Measurements from ENCODE around the gene RNF8. TPM values are rescaled to one million over a fixed set of nuclear protein-coding genes. Genes with fewer than 3 reads are reported as not detected.
"Not testable (repeated sequence)": the region's sequence is repeated elsewhere in the genome, so short reads cannot be mapped to it uniquely, and the experiment has no call there.

Gene RNF8
- total RNA-seq, 8 experiments from 2014 or later = 19.0 to 53.9 (median 22.9) TPM

GRCh38 chr6:37314487-37315156, 39.2 kb upstream of the RNF8 start:
- in situ Hi-C loops (cut with MboI; ENCODE audit: low pct_unique_long_range_greater_than_20kb in 2 of 9, low sequenced_read_pairs in 9 of 9, unreplicated experiment in 9 of 9) = no loop called here
- peak in 4 of 8 experiments; percentile 46 to 69 (median 56) for ATAC-seq (replicated peaks in 6 of 8)
- Histone ChIP-seq H3K4me3 (no peak overlapping the region), H3K4me1 (replicated peaks in 1 of 2) (no peaks in the 10 kb centered on the region), H3K27ac (no peak overlapping the region)
- 47 to 93% (median 71%) methylated on average over 2 to 6 of the region's 6 CpGs; no CpG with 5 or more reads in 3 of the 10 experiments for WGBS, 10 experiments

DNA sequence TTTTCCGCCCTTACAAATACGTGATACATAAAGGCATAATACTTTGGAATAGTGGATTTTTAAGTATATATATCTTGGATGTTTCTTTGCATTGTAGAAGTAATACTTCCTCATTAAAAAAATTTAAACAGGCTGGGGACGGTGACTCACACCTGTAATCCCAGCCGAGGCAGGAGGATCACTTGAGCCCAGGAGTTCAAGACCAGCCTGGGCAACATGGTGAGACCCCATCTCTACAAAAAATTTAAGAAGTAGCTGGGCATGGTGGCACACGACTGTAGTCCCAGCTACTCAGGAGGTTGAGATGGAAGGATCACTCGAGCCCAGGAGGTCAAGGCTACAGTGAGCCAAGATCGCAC, 38.6 kb upstream of the RNF8 start:
- H3K4me1 ChIP-seq (replicated peaks in 1 of 2) = no peaks in the 10 kb centered on the region
- in situ Hi-C loops (cut with MboI; ENCODE audit: low pct_unique_long_range_greater_than_20kb in 2 of 9, low sequenced_read_pairs in 9 of 9, unreplicated experiment in 9 of 9) = no loop called here
- ATAC-seq (replicated peaks in 6 of 8) = no peak
- 75 to 100% (median 88%) methylated on average over 1 to 5 of the region's 7 CpGs; no CpG with 5 or more reads in 2 of the 10 experiments for WGBS, 10 experiments
- H3K4me3 ChIP-seq = no peak overlapping the region
- no peak overlapping the region for H3K27ac ChIP-seq

- H3K27ac ChIP-seq = no peak overlapping the region
- H3K4me1 ChIP-seq (replicated peaks in 1 of 2) = no peaks in the 10 kb centered on the region
- in situ Hi-C loops (cut with MboI; ENCODE audit: low pct_unique_long_range_greater_than_20kb in 2 of 9, low sequenced_read_pairs in 9 of 9, unreplicated experiment in 9 of 9) = no loop called here
- WGBS, 10 experiments = 86 to 100% (median 98%) methylated on average over 1 to 5 of the region's 7 CpGs; no CpG with 5 or more reads in 3 of the 10 experiments
- H3K4me3 ChIP-seq = no peak overlapping the region
- no peak for ATAC-seq (replicated peaks in 6 of 8)
These were observed 37.7 kb upstream of the RNF8 start for GRCh38 chr6:37316071-37316470.

DNA sequence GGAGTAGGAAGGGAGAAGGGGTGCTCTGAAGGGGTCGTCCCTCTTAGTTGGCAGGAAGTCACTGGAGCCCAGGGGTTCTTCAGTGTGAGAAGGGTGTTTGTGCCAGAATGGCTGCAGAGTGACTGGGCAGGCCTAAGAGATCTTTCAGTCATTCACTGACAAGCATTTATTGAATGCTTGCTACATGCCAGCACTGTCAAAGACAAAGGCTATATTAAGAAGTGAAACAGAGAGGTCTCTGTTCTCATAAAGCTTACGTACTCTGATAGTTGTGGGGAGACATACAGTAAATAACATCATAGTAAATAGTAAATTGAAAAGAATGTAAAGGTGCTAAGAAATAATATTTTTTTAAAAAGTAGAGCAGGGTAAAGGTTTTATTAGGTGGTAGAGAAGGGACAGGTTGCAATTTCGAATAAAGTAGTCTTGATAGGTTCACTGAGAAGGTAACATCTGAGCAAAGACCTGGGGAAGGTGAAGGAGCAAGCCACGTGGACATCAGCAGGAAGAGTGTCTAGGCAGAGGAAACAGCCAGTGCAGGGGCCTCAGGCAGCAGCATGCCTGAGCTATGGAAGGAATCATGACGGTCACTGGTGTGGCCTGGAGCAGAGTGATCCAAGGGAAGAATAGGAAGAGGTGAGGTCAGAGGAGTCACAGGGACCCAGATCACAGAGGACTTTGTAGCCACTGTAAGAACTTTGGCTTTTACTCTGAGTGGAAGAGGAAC, 36.3 kb upstream of the RNF8 start:
- H3K4me3 ChIP-seq = no peak overlapping the region
- H3K27ac ChIP-seq = no peak overlapping the region
- WGBS, 10 experiments = 85 to 100% (median 93%) methylated on average over 2 to 5 of the region's 5 CpGs
- in situ Hi-C loops (cut with MboI; ENCODE audit: low pct_unique_long_range_greater_than_20kb in 2 of 9, low sequenced_read_pairs in 9 of 9, unreplicated experiment in 9 of 9) = no loop called here
- no peaks in the 10 kb centered on the region for H3K4me1 ChIP-seq (replicated peaks in 1 of 2)
- ATAC-seq (replicated peaks in 6 of 8) = no peak

DNA sequence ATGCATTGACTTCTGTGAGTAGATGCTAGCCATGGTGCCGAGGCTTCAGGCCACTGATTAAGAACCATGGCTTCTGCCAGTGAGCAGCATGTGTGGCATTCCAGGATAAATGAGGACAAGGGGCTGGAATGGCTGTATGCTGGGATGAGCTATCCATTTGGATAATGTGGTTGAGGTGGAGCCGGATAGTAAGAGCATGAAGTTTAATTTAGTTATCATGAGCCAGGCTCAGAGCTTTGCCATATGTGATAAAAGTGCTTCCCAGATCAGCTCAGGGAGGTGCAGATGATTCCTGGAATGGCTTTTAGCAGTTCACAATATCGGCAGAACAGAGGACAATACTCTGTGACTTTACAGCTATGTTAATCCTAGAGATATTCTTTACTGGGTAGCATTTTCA, 34.6 kb upstream of the RNF8 start:
- in situ Hi-C loops (cut with MboI; ENCODE audit: low pct_unique_long_range_greater_than_20kb in 2 of 9, low sequenced_read_pairs in 9 of 9, unreplicated experiment in 9 of 9) = no loop called here
- Histone ChIP-seq H3K4me1 (replicated peaks in 1 of 2) (no peaks in the 10 kb centered on the region), H3K27ac (no peak overlapping the region), H3K4me3 (no peak overlapping the region)
- WGBS, 10 experiments = 0 to 100% (median 64%) methylated on average over 1 to 3 of the region's 3 CpGs; no CpG with 5 or more reads in 3 of the 10 experiments
- ATAC-seq (replicated peaks in 6 of 8) = no peak

GRCh38 chr6:37319856-37320480, 33.8 kb upstream of the RNF8 start:
- no peak overlapping the region for H3K4me3 ChIP-seq
- H3K4me1 ChIP-seq (replicated peaks in 1 of 2) = no peaks in the 10 kb centered on the region
- H3K27ac ChIP-seq = no peak overlapping the region
- no peak for ATAC-seq (replicated peaks in 6 of 8)
- 79 to 100% (median 92%) methylated on average over 1 to 4 of the region's 4 CpGs for WGBS, 10 experiments
- in situ Hi-C loops (cut with MboI; ENCODE audit: low pct_unique_long_range_greater_than_20kb in 2 of 9, low sequenced_read_pairs in 9 of 9, unreplicated experiment in 9 of 9) = no loop called here

DNA sequence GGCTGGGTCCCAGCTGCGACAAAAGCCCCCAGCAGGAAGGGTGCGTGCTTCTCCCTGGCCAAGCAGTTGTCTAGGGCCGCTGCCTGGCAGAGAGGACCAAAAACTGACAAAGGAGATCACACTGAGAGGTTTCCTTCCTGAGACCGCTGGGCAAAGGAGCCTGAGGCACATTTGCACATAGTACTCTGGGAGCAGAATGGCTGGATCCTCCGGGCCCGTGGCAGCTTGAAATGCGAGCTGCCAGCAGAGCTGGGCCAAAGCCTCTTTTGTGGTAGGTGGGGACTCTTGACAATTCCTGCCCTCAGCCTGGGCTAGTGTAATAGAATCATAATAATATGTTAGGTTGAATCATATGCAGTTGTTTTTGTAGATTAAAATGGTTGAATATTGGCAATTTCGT, 33.1 kb upstream of the RNF8 start:
- Histone ChIP-seq H3K4me1 (replicated peaks in 1 of 2) (no peaks in the 10 kb centered on the region), H3K27ac (no peak overlapping the region), H3K4me3 (no peak overlapping the region)
- in situ Hi-C loops (cut with MboI; ENCODE audit: low pct_unique_long_range_greater_than_20kb in 2 of 9, low sequenced_read_pairs in 9 of 9, unreplicated experiment in 9 of 9) = no loop called here
- ATAC-seq (replicated peaks in 6 of 8) = peak in 1 of 8 experiments; percentile 53
- WGBS, 10 experiments = 60 to 100% (median 71%) methylated on average over 1 to 6 of the region's 8 CpGs

- Histone ChIP-seq H3K4me1 (replicated peaks in 1 of 2) (no peaks in the 10 kb centered on the region), H3K4me3 (no peak overlapping the region), H3K27ac (no peak overlapping the region)
- in situ Hi-C loops (cut with MboI; ENCODE audit: low pct_unique_long_range_greater_than_20kb in 2 of 9, low sequenced_read_pairs in 9 of 9, unreplicated experiment in 9 of 9) = no loop called here
- ATAC-seq (replicated peaks in 6 of 8) = peak in 1 of 8 experiments; percentile 9
These were observed 32.7 kb upstream of the RNF8 start for GRCh38 chr6:37321101-37321500.

- peak in 3 of 8 experiments; percentile 6 to 77 (median 57) for ATAC-seq (replicated peaks in 6 of 8)
- H3K4me1 ChIP-seq (replicated peaks in 1 of 2) = no peaks in the 10 kb centered on the region
- H3K4me3 ChIP-seq = no peak overlapping the region
- in situ Hi-C loops (cut with MboI; ENCODE audit: low pct_unique_long_range_greater_than_20kb in 2 of 9, low sequenced_read_pairs in 9 of 9, unreplicated experiment in 9 of 9) = no loop called here
- WGBS, 10 experiments = 77 to 100% (median 94%) methylated on average over 2 to 5 of the region's 8 CpGs; no CpG with 5 or more reads in 3 of the 10 experiments
- H3K27ac ChIP-seq = no peak overlapping the region
These were observed 32.0 kb upstream of the RNF8 start for GRCh38 chr6:37321516-37322415.

DNA sequence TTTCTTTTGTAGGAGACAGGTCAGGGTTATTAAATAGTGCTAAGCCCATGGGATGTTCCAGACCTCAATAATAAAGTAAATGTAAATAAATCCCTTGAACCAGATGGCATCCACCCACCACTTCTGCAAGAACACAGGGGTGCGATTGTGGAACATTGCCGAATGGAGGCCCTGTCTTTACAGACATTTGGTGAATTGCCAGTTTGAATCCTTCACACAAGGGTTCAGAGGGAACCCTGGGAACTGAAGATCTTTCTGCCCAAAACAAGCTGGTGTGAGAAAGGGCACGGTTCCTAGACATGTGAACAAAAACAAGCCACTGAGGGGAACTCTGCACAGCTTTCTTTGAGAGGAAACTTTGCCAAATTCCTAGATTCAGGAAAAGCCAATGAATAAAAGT, 30.2 kb upstream of the RNF8 start:
- 0 to 100% (median 53%) methylated on average over 1 to 3 of the region's 3 CpGs; no CpG with 5 or more reads in 2 of the 10 experiments for WGBS, 10 experiments
- H3K4me3 ChIP-seq = no peak overlapping the region
- H3K4me1 ChIP-seq (replicated peaks in 1 of 2) = no peaks in the 10 kb centered on the region
- no peak for ATAC-seq (replicated peaks in 6 of 8)
- no peak overlapping the region for H3K27ac ChIP-seq
- in situ Hi-C loops (cut with MboI; ENCODE audit: low pct_unique_long_range_greater_than_20kb in 2 of 9, low sequenced_read_pairs in 9 of 9, unreplicated experiment in 9 of 9) = no loop called here

DNA sequence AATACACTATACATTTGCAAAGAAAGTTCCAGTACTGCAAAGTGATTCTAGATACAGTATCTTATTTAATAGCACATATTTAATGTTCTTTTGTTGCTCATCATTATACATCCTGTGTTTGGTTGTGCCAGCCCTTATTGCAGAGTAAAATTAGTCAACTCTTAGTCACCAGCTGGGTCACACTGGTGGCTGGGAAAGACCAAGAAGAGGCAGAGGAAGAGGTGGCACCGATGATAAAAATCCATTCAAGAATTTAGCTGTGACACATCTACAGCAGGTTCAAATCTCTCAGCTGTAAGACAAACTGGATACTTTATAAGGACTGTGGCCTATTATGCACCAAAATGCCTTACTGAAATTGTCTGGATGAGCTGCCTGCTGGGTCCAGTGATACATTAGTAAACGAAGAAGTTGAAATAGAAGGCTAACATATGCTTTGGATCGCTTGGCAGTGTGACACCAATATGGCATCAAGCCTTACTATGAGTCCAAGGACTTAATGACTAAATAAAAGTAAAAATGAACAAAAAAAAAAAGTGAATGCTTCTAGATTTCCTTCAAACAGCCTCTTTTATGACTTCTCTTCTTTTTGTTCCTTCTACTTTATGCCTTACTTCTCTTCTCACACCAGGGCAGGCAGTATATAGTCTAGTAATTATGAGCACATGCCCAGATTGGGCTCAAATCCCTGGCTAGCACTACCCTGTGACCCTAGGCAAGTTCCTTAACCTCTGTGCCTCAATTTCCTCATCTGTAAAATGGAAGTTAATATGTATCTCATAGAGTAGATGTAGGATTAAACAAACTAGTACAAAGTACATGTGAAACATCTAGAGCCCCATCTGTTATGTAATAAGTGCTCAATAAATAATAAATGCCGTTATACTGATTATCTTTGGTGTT, 29.4 kb upstream of the RNF8 start:
- H3K4me3 ChIP-seq = no peak overlapping the region
- no peak for ATAC-seq (replicated peaks in 6 of 8)
- H3K27ac ChIP-seq = no peak overlapping the region
- 0 to 71% (median 56%) methylated on average over 1 to 4 of the region's 4 CpGs for WGBS, 10 experiments
- in situ Hi-C loops (cut with MboI; ENCODE audit: low pct_unique_long_range_greater_than_20kb in 2 of 9, low sequenced_read_pairs in 9 of 9, unreplicated experiment in 9 of 9) = no loop called here
- no peaks in the 10 kb centered on the region for H3K4me1 ChIP-seq (replicated peaks in 1 of 2)

- H3K27ac ChIP-seq; in situ Hi-C loops (cut with MboI; ENCODE audit: low pct_unique_long_range_greater_than_20kb in 2 of 9, low sequenced_read_pairs in 9 of 9, unreplicated experiment in 9 of 9); H3K4me1 ChIP-seq (replicated peaks in 1 of 2); H3K4me3 ChIP-seq; ATAC-seq (replicated peaks in 6 of 8): not testable (repeated sequence)
- 80 to 100% (median 99%) methylated on average over 1 to 8 of the region's 10 CpGs for WGBS, 10 experiments
These were observed 23.4 kb upstream of the RNF8 start for GRCh38 chr6:37330345-37330744.
